SK-N-SH (cell line): Measurements from ENCODE around the gene HOMER3.

Experiments used
- EP300 ChIP-seq, 2 experiments: IDR thresholded peaks; 2 replicates each; pipeline versions ENCODE4 v1.4.0 to v1.6.1; 2012; ENCODE audit warnings: borderline replicate concordance in 1 of 2, low read depth in 1 of 2, low read length in 1 of 2
- EZH2phosphoT487 ChIP-seq: fragments of 200-600 bp; sonication (generic); IDR thresholded peaks from 2 replicates; pipeline ENCODE4 v1.6.1; 2017; ENCODE audit warnings: low read depth, mixed run types, mild to moderate bottlenecking, antibody characterized with exemption, moderate library complexity, borderline replicate concordance
- GATA2 ChIP-seq: sonication (generic); formaldehyde crosslinking; IDR thresholded peaks from 2 replicates; pipeline ENCODE4 v1.5.0; 2020; ENCODE audit warnings: mild to moderate bottlenecking, missing genetic modification reagents
- JUND ChIP-seq: IDR thresholded peaks from 2 replicates; pipeline ENCODE4 v1.4.0; 2012
- POLR2AphosphoS5 ChIP-seq: IDR thresholded peaks from 2 replicates; pipeline ENCODE4 v1.6.1; 2012; ENCODE audit warnings: low read depth, low read length
- RAD21 ChIP-seq: IDR thresholded peaks from 2 replicates; pipeline ENCODE4 v1.6.1; 2012; ENCODE audit warnings: mild to moderate bottlenecking, low read length
- RXRA ChIP-seq: IDR thresholded peaks from 2 replicates; pipeline ENCODE4 v1.4.0; 2012; ENCODE audit warnings: low read depth, mild to moderate bottlenecking, borderline replicate concordance
- SMC3 ChIP-seq: IDR thresholded peaks from 2 replicates; pipeline ENCODE4 v1.6.1; 2012; ENCODE audit warnings: low read depth, low read length, improper control_type of control experiment
- TAF1 ChIP-seq: IDR thresholded peaks from 2 replicates; pipeline ENCODE4 v1.6.1; 2012; ENCODE audit warnings: low read depth, mild to moderate bottlenecking, low read length, moderate library complexity, borderline replicate concordance
- TEAD4 ChIP-seq: IDR thresholded peaks from 2 replicates; pipeline ENCODE4 v1.4.0; 2012; ENCODE audit warnings: mild to moderate bottlenecking, borderline replicate concordance; ENCODE audit not compliant: insufficient read depth
- YY1 ChIP-seq: IDR thresholded peaks from 2 replicates; pipeline ENCODE4 v1.4.0; 2012; ENCODE audit warnings: low read depth, mild to moderate bottlenecking
- TF ChIP-seq, protein P1 (sequence below): fragments of 200-600 bp; sonication (generic); IDR thresholded peaks from 2 replicates; pipeline ENCODE4 v1.6.1; 2017; ENCODE audit warnings: antibody characterized with exemption, mild to moderate bottlenecking, moderate library complexity
- TF ChIP-seq, protein P2 (sequence below): IDR thresholded peaks from 2 replicates; pipeline ENCODE4 v1.6.1; 2012; ENCODE audit warnings: mild to moderate bottlenecking, low read depth, low read length, moderate library complexity

DNA sequence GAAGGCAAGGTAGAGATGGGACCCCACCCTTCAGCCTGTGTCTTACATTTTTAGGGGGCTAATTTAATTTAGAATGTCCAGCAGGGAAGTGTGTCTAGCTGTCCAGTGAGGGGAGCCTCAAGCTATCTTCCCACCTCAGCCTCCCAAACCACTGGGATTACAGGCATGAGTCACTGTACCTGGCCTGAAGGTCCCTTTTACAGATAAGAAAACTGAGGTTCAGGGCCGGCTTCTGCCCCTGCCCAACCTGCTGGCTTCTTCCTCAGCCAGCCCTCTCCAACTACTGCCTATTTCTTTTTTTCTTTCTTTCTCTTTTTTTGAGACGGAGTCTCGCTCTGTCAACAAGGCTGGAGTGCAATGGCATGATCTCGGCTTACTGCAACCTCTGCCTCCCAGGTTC is 19.4 kb upstream of the HOMER3 start:
- TF ChIP-seq, protein P1, sequence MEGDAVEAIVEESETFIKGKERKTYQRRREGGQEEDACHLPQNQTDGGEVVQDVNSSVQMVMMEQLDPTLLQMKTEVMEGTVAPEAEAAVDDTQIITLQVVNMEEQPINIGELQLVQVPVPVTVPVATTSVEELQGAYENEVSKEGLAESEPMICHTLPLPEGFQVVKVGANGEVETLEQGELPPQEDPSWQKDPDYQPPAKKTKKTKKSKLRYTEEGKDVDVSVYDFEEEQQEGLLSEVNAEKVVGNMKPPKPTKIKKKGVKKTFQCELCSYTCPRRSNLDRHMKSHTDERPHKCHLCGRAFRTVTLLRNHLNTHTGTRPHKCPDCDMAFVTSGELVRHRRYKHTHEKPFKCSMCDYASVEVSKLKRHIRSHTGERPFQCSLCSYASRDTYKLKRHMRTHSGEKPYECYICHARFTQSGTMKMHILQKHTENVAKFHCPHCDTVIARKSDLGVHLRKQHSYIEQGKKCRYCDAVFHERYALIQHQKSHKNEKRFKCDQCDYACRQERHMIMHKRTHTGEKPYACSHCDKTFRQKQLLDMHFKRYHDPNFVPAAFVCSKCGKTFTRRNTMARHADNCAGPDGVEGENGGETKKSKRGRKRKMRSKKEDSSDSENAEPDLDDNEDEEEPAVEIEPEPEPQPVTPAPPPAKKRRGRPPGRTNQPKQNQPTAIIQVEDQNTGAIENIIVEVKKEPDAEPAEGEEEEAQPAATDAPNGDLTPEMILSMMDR = no peak
- TF ChIP-seq POLR2AphosphoS5 (no peak), EZH2phosphoT487 (no peak), RXRA (no peak), TAF1 (no peak), EP300 (IDR thresholded peaks at IDR 0.05; ENCODE audit: borderline replicate concordance in 1 of 2, low read depth in 1 of 2, low read length in 1 of 2) (no peak), RAD21 (no peak), YY1 (no peak), TEAD4 (no peak), GATA2 (CRISPR knock-in tag) (no peak), SMC3 (no peak), JUND (no peak)
- TF ChIP-seq, protein P2, sequence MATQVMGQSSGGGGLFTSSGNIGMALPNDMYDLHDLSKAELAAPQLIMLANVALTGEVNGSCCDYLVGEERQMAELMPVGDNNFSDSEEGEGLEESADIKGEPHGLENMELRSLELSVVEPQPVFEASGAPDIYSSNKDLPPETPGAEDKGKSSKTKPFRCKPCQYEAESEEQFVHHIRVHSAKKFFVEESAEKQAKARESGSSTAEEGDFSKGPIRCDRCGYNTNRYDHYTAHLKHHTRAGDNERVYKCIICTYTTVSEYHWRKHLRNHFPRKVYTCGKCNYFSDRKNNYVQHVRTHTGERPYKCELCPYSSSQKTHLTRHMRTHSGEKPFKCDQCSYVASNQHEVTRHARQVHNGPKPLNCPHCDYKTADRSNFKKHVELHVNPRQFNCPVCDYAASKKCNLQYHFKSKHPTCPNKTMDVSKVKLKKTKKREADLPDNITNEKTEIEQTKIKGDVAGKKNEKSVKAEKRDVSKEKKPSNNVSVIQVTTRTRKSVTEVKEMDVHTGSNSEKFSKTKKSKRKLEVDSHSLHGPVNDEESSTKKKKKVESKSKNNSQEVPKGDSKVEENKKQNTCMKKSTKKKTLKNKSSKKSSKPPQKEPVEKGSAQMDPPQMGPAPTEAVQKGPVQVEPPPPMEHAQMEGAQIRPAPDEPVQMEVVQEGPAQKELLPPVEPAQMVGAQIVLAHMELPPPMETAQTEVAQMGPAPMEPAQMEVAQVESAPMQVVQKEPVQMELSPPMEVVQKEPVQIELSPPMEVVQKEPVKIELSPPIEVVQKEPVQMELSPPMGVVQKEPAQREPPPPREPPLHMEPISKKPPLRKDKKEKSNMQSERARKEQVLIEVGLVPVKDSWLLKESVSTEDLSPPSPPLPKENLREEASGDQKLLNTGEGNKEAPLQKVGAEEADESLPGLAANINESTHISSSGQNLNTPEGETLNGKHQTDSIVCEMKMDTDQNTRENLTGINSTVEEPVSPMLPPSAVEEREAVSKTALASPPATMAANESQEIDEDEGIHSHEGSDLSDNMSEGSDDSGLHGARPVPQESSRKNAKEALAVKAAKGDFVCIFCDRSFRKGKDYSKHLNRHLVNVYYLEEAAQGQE = no peak
